HG02884 (cell line): ENCODE measurements around the gene DNAH12.
"Not testable (repeated sequence)": the region's sequence is repeated elsewhere in the genome, so short reads cannot be mapped to it uniquely, and the experiment has no call there.

Experiments
- ATAC-seq: cut with Tn5 transposase; IDR thresholded peaks from one replicate; pipeline ENCODE4 v1.9.1; 2021; ENCODE audit warnings: mild to moderate bottlenecking, moderate library complexity; ENCODE audit not compliant: unreplicated experiment

The DNAH12 gene

GRCh38 chr3:57423335-57423734 is 120.8 kb downstream of the DNAH12 start:
- ATAC-seq, result no peak

GRCh38 chr3:57421336-57421735 is 122.8 kb downstream of the DNAH12 start:
- no peak for ATAC-seq

GRCh38 chr3:57420001-57420400 is 124.1 kb downstream of the DNAH12 start:
- ATAC-seq, result no peak

GRCh38 chr3:57411715-57412114 is 132.4 kb downstream of the DNAH12 start:
- ATAC-seq, result no peak

GRCh38 chr3:57409471-57409870 is 134.7 kb downstream of the DNAH12 start:
- no peak for ATAC-seq

GRCh38 chr3:57402675-57403074 is 141.5 kb downstream of the DNAH12 start:
- ATAC-seq, result no peak

GRCh38 chr3:57397175-57398026 is 146.7 kb downstream of the DNAH12 start:
- ATAC-seq, result peak; percentile 96

- ATAC-seq, result no peak
These were observed 150.2 kb downstream of the DNAH12 start for GRCh38 chr3:57393977-57394376.

GRCh38 chr3:57391767-57392166 is 152.4 kb downstream of the DNAH12 start:
- no peak for ATAC-seq

GRCh38 chr3:57389271-57389670 is 154.9 kb downstream of the DNAH12 start:
- no peak for ATAC-seq

GRCh38 chr3:57386307-57386706 is 157.8 kb downstream of the DNAH12 start:
- no peak for ATAC-seq

- ATAC-seq, result no peak
These were observed 158.6 kb downstream of the DNAH12 start for GRCh38 chr3:57385498-57385897.

- no peak for ATAC-seq
These were observed 160.3 kb downstream of the DNAH12 start for GRCh38 chr3:57383838-57384237.

GRCh38 chr3:57383406-57383805 is 160.7 kb downstream of the DNAH12 start:
- no peak for ATAC-seq

- ATAC-seq, result no peak
These were observed 161.2 kb downstream of the DNAH12 start for GRCh38 chr3:57382933-57383332.

GRCh38 chr3:57370341-57370740 is 173.8 kb downstream of the DNAH12 start:
- ATAC-seq, result no peak

- ATAC-seq, result not testable (repeated sequence)
These were observed 179.1 kb downstream of the DNAH12 start for GRCh38 chr3:57365089-57365488.

GRCh38 chr3:57356275-57356674 is 187.9 kb downstream of the DNAH12 start:
- ATAC-seq, result not testable (repeated sequence)

GRCh38 chr3:57354768-57355167 is 189.4 kb downstream of the DNAH12 start:
- ATAC-seq, result no peak

GRCh38 chr3:57350271-57350670 is 193.9 kb downstream of the DNAH12 start:
- no peak for ATAC-seq

GRCh38 chr3:57339071-57339642 is 205.0 kb downstream of the DNAH12 start:
- not testable (repeated sequence) for ATAC-seq

GRCh38 chr3:57338272-57339070 is 205.7 kb downstream of the DNAH12 start:
- ATAC-seq, result not testable (repeated sequence)
